NT2/D1 (cell line): ENCODE data around the gene CYTL1.
"Not testable (repeated sequence)": the region's sequence is repeated elsewhere in the genome, so short reads cannot be mapped to it uniquely, and the experiment has no call there.

Experiments used
- DNase-seq: peaks from one replicate; pipeline ENCODE4 v3.0.0-alpha.2; 2011; ENCODE audit warnings: low read depth, low spot score
- H3K27me3 ChIP-seq: 2 replicates; pipeline ENCODE4 v1.6.0; 2011; ENCODE audit warnings: mild to moderate bottlenecking; ENCODE audit not compliant: insufficient read length, insufficient read depth
- H3K36me3 ChIP-seq: 2 replicates; pipeline ENCODE4 v1.6.1; 2011; ENCODE audit warnings: mild to moderate bottlenecking, low read length, mixed read lengths; ENCODE audit not compliant: insufficient read depth, insufficient read length
- H3K4me1 ChIP-seq: 2 replicates; pipeline ENCODE4 v1.5.1; 2011; ENCODE audit not compliant: insufficient read depth, insufficient read length
- H3K4me3 ChIP-seq: 2 replicates; pipeline ENCODE4 v1.5.1; 2011; ENCODE audit warnings: low read depth; ENCODE audit not compliant: insufficient read length
- H3K9ac ChIP-seq: 2 replicates; pipeline ENCODE4 v1.6.0; 2011; ENCODE audit warnings: low read depth; ENCODE audit not compliant: insufficient read length
- H3K9me3 ChIP-seq: 2 replicates; pipeline ENCODE4 v1.5.1; 2011; ENCODE audit warnings: mild to moderate bottlenecking, low read length; ENCODE audit not compliant: insufficient read depth
- SUZ12 ChIP-seq: IDR thresholded peaks from 2 replicates; pipeline ENCODE4 v1.6.1; 2011; ENCODE audit not compliant: insufficient read length, insufficient read depth; ENCODE audit errors: extremely low read depth
- YY1 ChIP-seq: IDR thresholded peaks from 2 replicates; pipeline ENCODE4 v1.6.1; 2011; ENCODE audit not compliant: insufficient read length, insufficient read depth
- ZNF274 ChIP-seq: IDR thresholded peaks from 2 replicates; pipeline ENCODE4 v1.6.1; 2011; ENCODE audit warnings: mild to moderate bottlenecking, low read depth, low read length

CYTL1 gene, protein sequence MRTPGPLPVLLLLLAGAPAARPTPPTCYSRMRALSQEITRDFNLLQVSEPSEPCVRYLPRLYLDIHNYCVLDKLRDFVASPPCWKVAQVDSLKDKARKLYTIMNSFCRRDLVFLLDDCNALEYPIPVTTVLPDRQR

DNA sequence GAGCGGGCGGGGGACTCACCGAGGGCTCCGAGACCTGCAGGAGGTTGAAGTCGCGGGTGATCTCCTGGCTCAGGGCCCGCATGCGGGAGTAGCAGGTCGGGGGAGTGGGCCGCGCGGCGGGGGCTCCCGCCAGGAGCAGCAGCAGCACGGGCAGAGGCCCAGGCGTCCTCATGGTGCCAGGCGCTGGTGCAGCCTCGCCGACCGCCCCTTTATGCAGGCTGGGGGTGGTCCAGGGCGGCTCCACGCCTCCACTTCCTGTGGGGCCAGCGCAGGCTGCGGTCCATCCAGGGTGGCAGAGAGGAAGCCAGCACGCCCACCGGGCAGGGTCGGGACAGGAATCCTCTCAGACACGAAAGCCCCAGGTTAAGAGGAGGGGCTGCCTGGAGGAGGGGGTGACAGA, at the start of gene CYTL1:
TSS of gene CYTL1 (minus strand) at position 185 of the 400 bp plus-strand sequence. CDS start at position 172, 13 bp downstream.
- H3K27me3 ChIP-seq = no peaks in the 10 kb centered on the region
- H3K4me3 ChIP-seq = no peak within 1 kb of the TSS
- no peaks in the 10 kb centered on the region for H3K9me3 ChIP-seq
- H3K4me1 ChIP-seq = peaks cover 3% of the 10 kb centered on the region
- H3K9ac ChIP-seq = no peak within 1 kb of the TSS
- no peaks in the 10 kb centered on the region for H3K36me3 ChIP-seq
- TF ChIP-seq ZNF274 (no peak), YY1 (no peak), SUZ12 (no peak)
- DNase-seq = no peak

DNA sequence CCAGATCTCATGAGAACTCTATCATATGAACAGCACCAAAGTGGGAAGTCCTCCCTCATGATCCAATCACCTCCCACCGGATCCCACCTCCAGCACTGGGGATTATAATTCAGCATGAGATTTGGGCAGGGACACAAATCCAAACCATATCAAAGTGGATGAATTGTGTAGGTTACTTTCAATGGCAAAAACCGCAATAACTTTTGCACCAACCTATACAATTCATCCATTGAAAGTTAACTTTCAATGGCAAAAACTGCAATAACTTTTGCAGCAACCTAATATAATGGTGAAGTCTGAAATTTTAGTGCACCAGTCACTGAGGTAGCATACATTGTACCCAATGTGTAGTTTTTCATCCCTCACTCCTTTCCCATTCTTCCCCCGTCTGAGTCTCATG, 48.6 kb upstream of the CYTL1 start:
- no peaks in the 10 kb centered on the region for H3K27me3 ChIP-seq
- TF ChIP-seq SUZ12 (no peak), ZNF274 (no peak), YY1 (no peak)
- no peaks in the 10 kb centered on the region for H3K36me3 ChIP-seq
- H3K9ac ChIP-seq = no peak overlapping the region
- DNase-seq = no peak
- H3K4me1 ChIP-seq = no peaks in the 10 kb centered on the region
- H3K9me3 ChIP-seq = peaks cover 27% of the 10 kb centered on the region
- H3K4me3 ChIP-seq = no peak overlapping the region

DNA sequence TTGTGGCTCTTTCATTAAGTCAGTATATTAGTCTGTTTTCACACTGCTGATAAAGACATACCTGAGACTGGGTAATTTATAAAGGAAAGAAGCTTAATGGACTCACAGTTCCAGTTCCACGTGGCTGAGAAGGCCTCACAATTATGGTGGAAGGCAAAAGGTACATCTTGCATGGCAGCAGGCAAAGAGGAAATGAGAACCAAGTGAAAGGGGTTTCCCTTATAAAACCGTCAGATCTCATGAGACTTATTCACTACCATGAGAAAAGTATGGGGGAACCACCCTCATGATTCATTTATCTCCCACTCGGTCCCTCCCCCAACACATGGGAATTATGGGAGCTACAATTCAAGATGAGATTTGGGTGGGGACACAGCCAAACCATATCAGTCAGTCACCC, 47.7 kb upstream of the CYTL1 start:
- not testable (repeated sequence) for H3K9ac ChIP-seq, H3K27me3 ChIP-seq, DNase-seq, H3K4me1 ChIP-seq, H3K36me3 ChIP-seq, H3K4me3 ChIP-seq
- peaks cover 27% of the 10 kb centered on the region for H3K9me3 ChIP-seq

DNA sequence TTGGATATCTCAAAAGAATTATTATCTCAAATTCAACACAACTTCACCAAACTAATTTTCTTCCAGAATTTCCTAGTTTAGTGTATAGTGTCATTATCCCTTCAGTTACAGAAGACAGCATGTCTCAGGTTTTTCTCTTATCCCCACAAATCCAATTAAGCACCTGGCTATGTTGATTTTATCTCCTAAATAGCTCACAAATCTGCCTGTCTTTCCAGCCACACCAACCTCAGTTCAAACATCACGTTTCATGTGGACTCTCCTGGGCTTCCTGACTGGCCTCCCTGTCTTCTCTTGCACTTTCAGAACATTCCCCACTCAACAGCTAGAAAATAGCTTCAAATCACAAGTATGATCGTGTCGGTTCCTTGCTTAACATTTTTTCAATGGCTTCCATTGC, 46.8 kb upstream of the CYTL1 start:
- Histone ChIP-seq H3K9me3 (peaks cover 27% of the 10 kb centered on the region), H3K4me3 (no peak overlapping the region)
- DNase-seq = no peak

DNA sequence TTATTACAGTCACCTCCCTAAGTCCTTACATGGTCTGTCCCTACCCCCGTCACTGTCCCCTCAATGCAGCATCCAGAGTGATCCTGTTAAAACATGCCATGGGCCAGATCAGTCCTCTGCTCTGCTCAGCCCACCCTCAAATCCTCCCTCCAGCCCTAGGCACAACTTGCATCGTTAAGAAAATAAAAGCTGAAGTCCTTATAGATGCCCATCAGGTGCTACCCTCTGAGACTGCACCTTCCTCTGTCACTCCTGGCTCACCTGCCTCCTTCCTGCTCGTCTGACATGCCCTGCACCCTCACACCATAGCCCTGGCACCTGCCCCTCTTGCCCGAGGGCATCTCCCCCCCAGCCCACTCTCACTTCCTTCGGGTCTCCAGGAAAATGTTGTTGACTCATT, 36.2 kb upstream of the CYTL1 start:
- Histone ChIP-seq H3K9me3 (no peaks in the 10 kb centered on the region), H3K4me1 (peaks cover 4% of the 10 kb centered on the region), H3K36me3 (no peaks in the 10 kb centered on the region), H3K27me3 (peaks cover 31% of the 10 kb centered on the region), H3K9ac (no peak overlapping the region), H3K4me3 (no peak overlapping the region)
- DNase-seq = no peak
- no peak for TF ChIP-seq SUZ12
- no peak for TF ChIP-seq YY1
- TF ChIP-seq ZNF274 = no peak

More for the DNA sequence above, 46.8 kb upstream of the CYTL1 start:
- Histone ChIP-seq H3K27me3 (no peaks in the 10 kb centered on the region), H3K4me1 (no peaks in the 10 kb centered on the region), H3K9ac (no peak overlapping the region), H3K36me3 (no peaks in the 10 kb centered on the region)
- TF ChIP-seq ZNF274 = no peak
- no peak for TF ChIP-seq SUZ12
- no peak for TF ChIP-seq YY1

DNA sequence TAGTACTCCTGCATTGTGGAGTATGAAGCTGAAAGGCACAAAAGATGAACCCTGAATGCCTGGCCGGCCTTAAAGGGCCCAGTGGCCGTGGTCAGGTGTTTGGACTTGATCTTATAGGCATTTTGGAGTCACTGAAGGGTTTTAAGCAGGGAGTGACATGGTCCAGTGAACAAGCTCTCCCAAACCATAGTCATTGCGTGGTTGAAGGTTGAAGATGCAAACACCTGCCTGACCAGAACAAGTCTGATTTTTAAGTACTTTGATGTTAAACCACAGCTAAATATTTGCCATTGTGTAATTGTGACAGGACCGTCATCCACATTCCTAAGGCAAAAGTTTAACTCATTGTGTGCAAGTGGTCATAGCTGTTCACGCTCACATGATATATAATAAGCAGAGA, 35.3 kb upstream of the CYTL1 start:
- Histone ChIP-seq H3K9me3 (no peaks in the 10 kb centered on the region), H3K27me3 (peaks cover 31% of the 10 kb centered on the region), H3K9ac (no peak overlapping the region), H3K36me3 (no peaks in the 10 kb centered on the region), H3K4me1 (peaks cover 4% of the 10 kb centered on the region), H3K4me3 (no peak overlapping the region)
- DNase-seq = no peak
- TF ChIP-seq ZNF274 (no peak), SUZ12 (no peak), YY1 (no peak)

DNA sequence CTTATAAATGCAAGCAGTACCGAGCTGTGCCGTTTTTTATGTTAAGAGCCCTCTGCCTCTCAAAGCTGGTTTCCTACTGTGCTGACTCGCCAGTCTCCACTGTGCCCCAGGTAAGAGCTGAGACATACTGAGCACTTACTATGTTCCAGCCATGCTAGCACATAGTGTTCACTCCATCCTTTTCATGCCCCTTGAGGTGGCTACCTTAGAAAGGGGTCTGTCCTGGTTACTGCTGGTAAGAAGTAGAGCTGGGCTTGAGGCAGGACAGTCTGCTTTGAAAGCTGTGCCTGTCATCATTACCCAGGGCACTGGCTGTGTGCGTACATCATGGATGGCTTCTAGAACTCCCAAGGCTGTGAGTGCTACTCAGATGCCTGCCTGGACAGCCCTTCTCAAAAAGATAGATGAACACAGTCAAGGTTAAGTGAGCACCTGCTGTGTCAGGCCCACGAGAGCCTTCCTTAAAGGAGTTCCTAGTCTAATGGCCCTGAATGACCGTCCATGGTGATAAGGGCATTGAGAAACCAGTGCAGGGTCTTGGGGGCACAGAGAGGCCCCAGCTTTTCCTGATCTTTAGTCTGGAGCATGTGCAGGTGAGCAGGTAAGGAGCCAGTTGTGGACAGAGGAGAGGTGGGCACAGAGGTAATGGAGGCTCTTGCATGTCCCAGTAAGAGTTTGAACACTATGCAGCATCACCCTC, 33.6 kb upstream of the CYTL1 start:
- no peak for DNase-seq
- Histone ChIP-seq H3K4me1 (peaks cover 4% of the 10 kb centered on the region), H3K9ac (no peak overlapping the region), H3K36me3 (no peaks in the 10 kb centered on the region), H3K27me3 (peaks cover 31% of the 10 kb centered on the region), H3K9me3 (no peaks in the 10 kb centered on the region), H3K4me3 (no peak overlapping the region)
- TF ChIP-seq ZNF274 = no peak
- TF ChIP-seq SUZ12 = no peak
